GM19468 (cell line): ENCODE measurements around the gene SCART1.
"Not testable (repeated sequence)": the region's sequence is repeated elsewhere in the genome, so short reads cannot be mapped to it uniquely, and the experiment has no call there.

Experiments
- ATAC-seq: cut with Tn5 transposase; IDR thresholded peaks from one replicate; pipeline ENCODE4 v1.9.1; 2021; ENCODE audit warnings: mild to moderate bottlenecking, moderate library complexity, moderate number of reproducible peaks; ENCODE audit not compliant: unreplicated experiment; ENCODE audit errors: extremely low read depth

The SCART1 gene

GRCh38 chr10:133509700-133510099, 56.0 kb downstream of the SCART1 start:
- ATAC-seq: no peak

- ATAC-seq: no peak
Measured at GRCh38 chr10:133511408-133511807, 57.7 kb downstream of the SCART1 start.

- no peak for ATAC-seq
Measured at GRCh38 chr10:133511907-133512528, 58.3 kb downstream of the SCART1 start.

GRCh38 chr10:133515471-133515870, 61.7 kb downstream of the SCART1 start:
- ATAC-seq: no peak

- ATAC-seq: no peak
Measured at GRCh38 chr10:133516057-133516456, 62.3 kb downstream of the SCART1 start.

- not testable (repeated sequence) for ATAC-seq
Measured at GRCh38 chr10:133518517-133518916, 64.8 kb downstream of the SCART1 start.
